HG03457 (cell line): ENCODE data around the gene MSI2.

Source experiments
- ATAC-seq: cut with Tn5 transposase; IDR thresholded peaks from one replicate; pipeline ENCODE4 v1.9.1; 2021; ENCODE audit warnings: moderate number of reproducible peaks; ENCODE audit not compliant: unreplicated experiment

The MSI2 gene

DNA sequence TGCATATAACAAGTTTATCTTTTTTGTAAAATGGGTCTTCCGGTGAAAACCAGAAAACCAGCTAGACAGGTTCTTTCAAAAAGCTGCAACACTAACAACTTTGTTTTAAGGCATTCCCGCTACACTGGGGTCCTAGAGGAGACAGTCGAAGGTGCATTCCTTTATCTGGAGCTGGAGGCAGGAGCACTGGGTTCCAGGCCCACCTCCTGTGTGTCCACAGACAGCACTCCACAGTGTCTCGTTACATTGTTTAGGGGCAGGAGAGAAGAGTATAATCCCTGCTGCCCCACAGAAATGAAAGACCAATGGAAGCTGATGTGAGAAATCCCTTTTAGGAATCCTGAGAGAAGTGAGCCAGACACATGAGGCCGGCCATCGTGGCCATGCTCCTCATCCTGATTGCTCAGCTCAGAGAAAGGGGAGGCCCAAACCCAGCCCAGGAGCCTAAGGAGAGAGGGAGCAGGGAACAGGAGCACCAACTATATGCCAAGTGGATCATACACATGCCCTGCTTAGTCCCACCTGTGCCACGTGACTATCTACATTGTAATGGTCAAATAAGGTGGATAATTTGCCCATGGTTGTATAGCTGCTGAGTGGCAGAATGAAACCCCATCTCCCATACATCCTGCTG is 429.3 kb downstream of the MSI2 start:
- no peak for ATAC-seq

DNA sequence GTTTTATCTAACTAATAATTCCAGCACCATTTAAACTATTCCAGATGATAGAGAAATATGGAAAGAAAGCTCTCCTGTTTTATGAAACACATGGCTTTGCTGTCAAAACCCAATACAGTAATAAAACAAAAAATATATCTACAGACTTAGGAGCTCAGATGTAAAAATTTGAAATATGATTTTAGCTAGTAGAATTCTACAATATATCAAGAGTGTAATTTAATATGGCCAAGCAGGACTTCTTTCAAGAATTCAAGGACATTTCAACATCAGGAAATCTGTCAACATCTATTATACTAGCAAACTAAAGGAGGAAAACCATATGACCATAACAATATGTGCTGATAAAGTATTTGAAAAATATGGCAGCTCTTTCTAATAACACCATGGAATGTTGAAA is 431.3 kb downstream of the MSI2 start:
- ATAC-seq: no peak

DNA sequence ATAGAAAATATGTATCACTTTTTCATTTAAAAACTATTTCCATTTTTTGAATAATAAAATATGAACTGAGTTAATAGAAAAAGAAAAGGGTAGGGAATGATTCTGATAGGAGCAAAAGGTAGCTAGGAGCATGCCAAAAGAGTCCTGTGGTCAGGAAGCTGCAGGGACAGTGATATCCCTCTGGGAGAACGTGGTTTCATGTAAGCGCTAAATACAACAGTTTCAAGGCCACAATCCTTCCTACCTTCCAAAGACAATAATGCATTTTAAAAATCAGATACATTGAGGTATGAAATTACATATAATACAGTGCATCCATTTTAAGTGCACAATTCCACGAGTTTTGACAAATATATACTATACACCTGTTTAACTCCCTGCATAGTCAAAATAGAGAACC is 432.9 kb downstream of the MSI2 start:
- no peak for ATAC-seq

DNA sequence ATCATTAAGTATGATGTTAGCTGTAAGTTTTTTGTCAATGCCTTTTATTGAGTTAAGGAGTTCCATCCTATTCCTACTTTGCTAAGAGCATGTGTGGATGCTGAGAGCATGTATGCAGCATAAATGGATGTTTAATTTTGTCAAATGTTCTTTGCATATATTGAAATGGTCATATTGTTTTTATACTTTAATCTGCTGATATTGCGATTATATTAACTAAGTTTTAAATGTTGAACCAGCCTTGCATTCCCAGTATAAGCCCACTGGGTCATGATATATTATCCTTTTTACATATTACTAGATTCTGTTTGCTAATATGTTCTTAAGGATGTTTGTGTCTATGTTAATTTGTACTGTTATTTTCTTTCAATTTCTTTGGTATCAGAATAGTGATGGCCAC is 435.6 kb downstream of the MSI2 start:
- no peak for ATAC-seq

DNA sequence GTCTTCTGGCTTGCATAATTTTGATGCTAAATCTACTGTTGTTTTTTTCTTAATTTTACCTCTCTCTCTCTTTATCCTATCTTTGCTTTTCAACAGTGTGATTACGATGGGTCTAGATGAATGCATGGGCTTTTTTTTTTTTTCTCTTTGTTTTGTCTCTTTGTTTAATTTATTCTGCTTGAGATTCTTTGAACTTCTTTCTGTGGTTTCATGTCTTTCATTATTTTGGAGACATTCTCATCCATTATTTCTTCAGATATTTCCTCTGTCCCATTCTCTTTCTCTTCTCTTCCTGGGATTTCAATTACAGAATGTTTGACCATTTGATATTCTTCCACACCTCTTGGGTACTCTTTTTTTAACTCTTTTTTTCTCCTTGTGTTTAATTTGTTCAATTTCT is 436.4 kb downstream of the MSI2 start:
- ATAC-seq: no peak

DNA sequence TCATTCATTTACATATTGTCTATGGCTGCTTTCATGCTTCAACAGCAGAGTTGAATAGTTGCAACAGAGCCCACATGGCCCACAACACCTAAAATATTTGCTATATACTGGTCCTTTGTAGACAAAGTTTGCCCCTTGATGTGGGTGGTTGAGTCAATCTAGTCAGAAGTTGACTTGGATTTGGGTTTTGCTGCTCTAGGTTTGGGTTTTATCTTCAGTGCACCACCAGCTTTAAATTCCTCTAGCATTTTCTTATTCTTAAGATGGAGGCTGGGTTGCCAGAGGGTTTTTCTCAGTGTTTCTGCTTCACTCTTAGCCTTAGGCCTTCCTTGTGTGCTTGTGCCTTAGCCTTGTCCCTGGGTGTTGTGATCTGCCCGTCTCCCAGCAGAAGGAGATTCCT is 437.7 kb downstream of the MSI2 start:
- ATAC-seq: no peak

DNA sequence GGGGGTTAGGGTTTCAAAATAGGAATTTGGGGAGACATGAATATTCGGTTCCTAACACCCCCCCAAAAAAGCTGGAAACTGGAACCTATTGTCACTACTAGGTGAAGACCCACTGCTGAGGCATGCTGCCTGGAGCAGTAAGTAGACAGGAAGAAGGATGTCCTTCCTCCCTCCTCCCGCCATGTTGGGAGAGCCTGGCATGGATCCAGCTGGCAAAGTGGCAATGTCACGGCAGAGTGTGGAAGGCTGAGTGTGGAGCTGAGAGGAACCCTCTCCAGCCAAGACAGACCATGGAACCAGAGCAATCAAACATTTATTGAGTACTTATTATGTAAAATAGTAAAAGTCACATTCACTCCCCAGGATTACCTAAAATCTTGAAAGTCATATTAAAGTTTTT is 439.7 kb downstream of the MSI2 start:
- ATAC-seq: no peak

DNA sequence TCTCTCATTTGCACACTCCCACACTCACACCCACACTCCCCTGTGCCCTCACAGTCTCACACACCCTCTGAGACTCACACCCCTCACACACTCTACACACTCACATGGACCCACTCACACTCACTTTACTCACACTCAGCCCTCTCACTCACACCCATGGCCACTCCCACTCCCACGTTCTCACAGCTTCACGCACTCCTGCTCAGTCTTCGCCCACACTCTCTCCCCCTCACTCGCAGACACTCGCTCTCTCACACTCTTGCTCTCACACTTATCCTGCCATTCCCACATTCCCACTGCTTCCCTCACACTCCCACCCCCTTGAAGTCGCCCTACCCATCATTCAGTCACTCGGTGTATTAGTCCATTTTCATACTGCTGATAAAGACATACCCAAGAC is 440.9 kb downstream of the MSI2 start:
- no peak for ATAC-seq

DNA sequence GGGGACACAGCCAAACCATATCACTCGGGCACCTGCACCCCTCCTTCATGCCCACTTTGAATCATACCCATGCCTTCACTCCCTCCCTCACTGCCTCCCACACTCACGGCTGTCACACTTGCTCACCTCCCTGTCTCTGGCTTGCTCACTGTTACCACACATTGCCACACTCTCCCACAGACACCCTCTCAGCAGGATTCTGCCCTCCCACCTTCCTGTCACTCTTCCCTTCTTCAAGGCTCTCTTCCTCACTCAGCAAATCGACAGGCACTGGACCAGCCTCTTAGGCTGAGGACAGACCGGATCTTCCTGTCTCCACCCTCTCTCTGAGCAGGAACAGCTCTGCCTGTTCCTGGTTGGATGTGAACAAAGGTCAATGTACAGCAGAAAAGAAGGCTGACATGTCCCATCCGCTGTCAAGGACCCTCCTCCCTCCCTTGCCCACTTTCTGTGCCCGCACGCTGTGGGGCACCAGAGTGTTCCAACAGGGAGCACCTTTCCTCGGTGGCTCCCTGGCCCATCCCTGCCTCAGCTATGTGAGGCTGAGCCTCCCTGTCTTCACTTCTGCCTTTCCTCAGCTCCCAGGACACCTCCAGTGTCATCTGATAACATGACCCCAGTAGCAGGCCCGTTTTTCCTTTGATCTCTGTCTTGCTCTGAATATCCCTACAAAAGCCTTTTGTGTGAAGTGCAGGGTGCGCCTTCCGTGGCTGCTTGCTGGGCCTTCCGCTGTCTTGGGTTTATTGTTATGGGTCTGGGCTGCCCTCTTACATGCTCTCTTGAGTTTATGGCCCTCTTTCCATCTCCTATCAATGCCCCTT is 441.8 kb downstream of the MSI2 start:
- no peak for ATAC-seq

DNA sequence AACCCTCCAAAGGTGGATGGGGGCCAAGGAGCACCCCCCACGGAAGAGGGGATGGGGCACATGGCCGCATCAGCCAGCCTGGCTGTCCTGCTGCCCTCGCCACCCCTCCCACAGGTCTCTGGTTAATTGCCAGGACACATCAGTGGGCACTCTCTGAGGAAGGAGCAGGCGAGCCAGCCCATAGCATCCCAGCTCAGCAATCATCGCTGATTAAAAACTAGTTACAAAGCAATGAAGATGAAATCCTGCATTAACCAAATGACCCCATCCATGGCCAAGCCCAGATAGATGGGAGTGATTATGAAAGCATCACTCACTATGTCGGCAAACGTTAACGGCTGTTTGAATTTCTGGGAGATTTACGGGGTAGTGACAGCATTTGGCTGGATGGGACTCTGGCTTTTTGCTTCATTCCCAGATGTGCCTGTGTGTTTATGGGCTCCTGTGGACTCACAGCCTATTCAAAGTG is 443.5 kb downstream of the MSI2 start:
- ATAC-seq: no peak

DNA sequence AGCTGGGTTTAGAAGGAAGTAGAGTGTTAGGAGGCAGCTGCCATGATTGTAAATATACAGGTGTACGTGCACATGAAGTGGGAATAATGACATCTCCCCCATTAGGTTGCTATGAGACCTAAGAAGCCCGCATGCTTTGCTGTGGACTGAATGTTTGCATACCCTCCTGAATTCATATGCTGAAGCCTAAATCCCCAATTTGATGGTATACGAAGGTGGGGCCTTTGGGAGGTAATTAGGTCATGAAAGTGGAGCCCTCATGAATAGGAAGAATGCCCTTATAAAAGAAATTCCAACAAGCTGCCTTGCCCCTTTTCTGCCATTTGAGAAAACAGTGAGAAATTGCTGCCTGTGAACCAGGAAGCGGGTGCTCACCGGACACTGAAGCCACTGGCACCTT is 444.8 kb downstream of the MSI2 start:
- no peak for ATAC-seq

DNA sequence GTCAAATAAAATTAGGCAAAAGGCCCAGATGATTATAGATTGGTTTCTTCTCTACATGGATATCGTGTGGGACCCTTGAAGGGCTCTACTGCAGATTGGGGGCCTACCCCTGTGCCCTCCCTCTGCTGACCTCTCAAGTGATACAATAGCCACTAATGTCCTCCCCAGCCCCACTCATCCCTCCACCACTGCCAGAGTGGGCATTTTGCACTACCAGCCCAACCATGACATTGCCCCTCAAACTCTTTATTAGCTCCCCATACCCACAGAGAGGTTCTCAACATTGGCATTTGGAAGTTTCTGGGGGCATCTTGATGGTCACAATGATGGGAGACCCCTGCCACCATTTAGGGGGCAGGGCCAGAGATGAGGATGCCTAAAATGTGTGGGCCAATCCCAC is 446.9 kb downstream of the MSI2 start:
- no peak for ATAC-seq

DNA sequence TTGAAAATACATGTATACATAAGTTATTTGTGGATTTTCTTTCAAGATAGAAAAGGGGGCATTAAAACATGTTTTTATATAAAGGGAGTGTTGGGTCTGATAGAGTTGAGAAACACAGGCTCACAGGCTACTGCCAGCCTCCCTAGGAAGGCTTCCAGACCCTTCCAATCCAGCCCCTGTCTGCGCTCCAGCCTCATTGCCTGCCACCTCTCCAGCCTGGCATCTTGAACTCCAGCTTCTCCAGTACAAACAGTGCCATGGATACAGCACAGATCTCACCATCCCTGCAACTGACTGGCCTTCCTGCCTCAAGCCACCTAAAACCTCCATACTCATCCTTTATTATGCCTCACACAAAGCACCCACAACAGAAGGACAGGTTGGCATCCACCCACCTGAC is 448.1 kb downstream of the MSI2 start:
- ATAC-seq: no peak

DNA sequence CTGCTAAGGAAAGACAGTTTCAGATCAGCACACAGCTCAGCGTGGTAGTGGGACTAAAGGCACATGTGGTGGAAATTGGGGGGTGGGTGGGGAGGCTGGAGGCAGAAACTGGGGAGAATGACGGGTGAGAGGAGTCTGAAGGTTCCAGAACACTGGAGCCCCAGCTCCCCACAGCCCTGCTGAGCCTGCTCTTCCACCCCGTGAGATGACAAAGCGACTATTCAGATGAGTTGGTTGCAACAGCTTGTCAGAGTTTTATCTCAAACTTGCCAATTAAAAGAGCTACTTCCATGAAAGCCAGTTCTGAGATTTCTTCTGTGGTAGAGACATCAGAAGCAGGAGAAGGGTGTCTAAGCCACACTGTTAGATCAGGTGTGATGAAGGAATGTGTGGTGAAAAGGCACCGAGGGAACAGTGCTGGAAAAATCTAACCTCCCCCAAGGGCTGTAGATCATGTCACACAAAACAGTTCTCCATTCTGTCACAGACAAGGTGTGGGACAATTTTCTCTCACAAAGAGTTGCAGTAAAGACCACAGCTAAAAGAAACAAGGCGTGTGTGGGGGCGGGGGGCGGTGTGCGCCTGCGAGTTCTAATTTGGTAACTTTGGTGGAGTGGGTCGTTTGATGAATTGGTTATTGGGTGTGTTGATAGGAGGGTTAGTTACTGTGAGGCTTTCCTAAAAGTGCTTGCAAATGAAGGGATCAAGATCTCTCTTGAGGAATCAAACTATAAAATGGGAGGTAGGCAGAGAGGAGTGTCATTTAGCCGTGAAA is 449.8 kb downstream of the MSI2 start:
- ATAC-seq: no peak

DNA sequence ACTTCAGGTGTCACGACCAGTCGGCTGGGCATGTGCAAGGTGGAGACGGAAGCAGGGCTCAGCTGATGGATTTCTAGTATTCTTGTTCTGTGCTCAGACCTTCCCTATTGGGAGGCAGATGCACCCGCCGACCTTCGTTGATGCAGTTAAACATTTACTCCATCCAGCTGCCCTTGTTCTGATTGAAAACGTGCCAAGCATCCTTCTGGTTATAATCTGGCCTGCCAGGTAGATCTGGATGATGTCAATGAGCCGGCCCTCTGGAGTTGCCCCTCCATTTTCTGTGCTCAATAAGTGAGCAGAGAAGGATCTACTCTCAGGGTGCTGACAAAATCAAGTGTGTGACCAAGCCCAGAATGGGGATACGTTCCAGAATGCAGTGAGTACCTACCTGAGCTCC is 450.4 kb downstream of the MSI2 start:
- ATAC-seq: no peak

DNA sequence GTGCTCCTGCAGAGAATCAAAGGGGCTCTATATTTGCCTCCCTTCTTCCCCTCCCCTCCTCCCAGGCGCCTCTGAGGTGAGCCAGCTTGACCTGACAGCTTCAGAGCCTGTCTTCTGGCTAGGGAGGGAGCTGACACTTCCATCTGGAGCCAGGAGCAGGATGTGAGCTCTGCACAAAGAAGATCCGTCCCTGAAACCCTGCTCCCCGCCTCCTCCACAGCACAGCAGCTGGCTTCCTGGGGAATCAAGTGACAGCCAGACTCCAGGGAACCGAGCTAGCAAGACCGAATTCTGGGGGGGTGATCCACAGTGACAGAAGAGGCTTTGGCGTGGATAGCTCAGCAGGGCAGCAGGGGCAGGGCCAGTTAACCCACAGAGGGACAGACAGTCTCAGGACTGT is 451.6 kb downstream of the MSI2 start:
- ATAC-seq: no peak

DNA sequence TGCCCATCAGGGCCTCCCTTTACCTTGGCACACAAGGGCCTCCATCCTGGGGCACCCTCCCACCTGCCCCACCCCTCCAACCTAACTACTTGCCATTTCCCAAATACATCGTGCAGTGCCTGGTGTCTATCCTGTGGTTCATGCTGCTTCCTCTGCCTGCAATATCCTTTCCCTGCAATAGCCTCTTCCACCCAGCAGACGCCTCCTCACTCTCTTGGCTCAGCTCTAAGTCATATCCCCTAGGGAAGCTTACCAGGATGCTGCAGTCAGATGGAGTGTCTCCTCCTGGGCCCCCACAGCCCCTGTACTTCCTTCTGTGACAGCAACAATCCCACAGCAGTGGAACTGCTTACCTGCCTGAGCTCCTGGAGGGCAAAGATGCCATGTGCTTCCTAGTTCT is 452.1 kb downstream of the MSI2 start:
- no peak for ATAC-seq

DNA sequence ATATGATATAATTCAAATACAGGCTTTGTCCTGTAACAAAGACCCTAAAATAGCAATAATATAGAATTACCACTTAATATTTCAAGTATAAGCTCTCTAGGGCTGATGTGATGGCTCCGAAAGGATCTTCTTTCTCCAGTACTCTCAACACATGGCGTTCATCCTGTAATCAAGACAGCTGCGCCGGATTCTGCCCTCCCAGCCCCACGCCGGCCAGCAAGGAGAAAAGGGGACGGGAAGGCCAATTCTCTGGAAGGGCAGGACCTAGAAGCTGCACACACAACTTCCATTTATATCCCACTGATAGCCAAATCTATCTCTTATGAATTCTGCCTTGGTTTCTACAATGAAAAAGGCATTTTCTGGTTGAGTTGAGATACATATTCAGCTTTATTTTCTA is 456.8 kb downstream of the MSI2 start:
- no peak for ATAC-seq

DNA sequence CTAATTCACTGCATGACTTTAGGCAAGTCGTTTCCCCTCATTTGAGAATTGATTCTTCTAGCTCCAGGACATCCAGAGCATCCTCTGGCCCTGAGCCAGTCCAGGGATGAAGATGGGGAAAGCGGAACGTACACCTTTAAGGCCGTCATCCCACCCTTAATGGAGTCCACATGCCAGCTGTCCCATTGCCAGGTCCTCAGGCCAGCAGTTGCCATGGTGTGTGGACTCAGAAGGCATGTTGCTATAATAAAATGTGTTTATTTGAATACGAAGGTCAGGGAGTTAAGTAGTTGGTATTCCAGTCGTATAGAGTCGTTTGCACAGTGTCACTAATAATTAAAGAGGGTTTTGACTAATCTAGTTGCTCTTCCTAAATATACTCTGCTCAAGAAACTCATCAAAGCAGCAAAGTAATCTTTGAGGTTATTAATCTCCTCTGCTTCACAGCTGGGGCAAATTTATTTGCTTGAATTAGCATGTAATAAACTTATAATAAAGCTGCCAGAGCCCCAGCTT is 458.4 kb downstream of the MSI2 start:
- no peak for ATAC-seq

DNA sequence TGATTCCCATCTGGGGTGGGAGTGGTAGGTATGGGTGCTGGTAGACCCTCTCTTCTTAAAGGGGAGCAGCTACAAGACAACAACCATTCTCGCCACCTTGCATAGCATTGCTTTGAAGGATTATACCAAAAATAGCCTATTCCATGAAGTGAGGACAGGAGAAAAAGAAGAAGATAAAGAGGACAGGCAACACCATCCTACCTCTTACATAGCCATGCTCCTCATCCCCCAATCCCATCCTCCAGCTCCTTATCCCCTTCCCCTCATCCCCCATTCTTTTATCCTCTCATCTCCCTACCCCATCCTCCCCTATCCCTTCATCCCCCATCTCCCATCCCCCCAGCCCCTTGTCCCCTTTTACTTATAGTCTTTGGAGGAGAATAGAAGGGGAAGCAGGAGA is 459.7 kb downstream of the MSI2 start:
- ATAC-seq: no peak

DNA sequence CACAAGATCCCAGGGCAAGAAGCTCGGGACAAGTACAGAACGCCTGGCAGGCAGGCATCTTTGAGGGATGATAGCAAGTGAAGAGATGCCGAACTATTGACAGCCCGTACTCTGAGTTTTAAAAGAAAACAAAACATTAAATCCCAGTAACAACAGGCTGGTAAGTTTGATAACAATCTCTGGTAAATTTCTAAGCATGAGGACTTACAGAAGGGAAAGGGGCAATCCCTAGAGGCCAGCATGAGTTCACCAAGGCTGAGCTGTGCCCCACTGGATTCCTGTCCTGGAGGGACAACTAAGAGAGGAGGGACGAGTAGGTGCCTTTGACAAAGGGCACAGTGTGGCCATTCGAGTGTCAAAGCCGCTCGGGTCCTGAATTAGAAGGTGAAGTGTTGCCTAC is 462.6 kb downstream of the MSI2 start:
- ATAC-seq: no peak
